Body of pancreas (tissue), 4 donors: ENCODE measurements around the gene LAMA4.

Source experiments
- POLR2A ChIP-seq, 3 donors: fragments of 450-650 bp; IDR thresholded peaks; one replicate each; pipeline ENCODE4 v1.6.1; 2016; ENCODE audit warnings: antibody characterized with exemption in 3 of 3, mild to moderate bottlenecking in 2 of 3
- TF ChIP-seq, protein P1 (sequence below), 7 experiments: fragments of 450-650 bp in 4 of 7; fragments of 200-600 bp in 3 of 7; sonication (generic) in 3 of 7; IDR thresholded peaks; one replicate each; pipeline ENCODE4 v1.5.1; 2016 to 2019; ENCODE audit warnings: antibody characterized with exemption in 7 of 7

- no peak for TF ChIP-seq POLR2A (IDR thresholded peaks at IDR 0.05)
- TF ChIP-seq, protein P1, sequence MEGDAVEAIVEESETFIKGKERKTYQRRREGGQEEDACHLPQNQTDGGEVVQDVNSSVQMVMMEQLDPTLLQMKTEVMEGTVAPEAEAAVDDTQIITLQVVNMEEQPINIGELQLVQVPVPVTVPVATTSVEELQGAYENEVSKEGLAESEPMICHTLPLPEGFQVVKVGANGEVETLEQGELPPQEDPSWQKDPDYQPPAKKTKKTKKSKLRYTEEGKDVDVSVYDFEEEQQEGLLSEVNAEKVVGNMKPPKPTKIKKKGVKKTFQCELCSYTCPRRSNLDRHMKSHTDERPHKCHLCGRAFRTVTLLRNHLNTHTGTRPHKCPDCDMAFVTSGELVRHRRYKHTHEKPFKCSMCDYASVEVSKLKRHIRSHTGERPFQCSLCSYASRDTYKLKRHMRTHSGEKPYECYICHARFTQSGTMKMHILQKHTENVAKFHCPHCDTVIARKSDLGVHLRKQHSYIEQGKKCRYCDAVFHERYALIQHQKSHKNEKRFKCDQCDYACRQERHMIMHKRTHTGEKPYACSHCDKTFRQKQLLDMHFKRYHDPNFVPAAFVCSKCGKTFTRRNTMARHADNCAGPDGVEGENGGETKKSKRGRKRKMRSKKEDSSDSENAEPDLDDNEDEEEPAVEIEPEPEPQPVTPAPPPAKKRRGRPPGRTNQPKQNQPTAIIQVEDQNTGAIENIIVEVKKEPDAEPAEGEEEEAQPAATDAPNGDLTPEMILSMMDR (IDR thresholded peaks at IDR 0.05) = no peak
Measured at GRCh38 chr6:112106562-112106961, 147.8 kb downstream of the LAMA4 start.
